Left renal cortex interstitium (tissue), 4 donors: ENCODE measurements around the gene WNT16. TPM values are rescaled to one million over a fixed set of nuclear protein-coding genes. Genes with fewer than 3 reads are reported as not detected.
"Not testable (repeated sequence)": the region's sequence is repeated elsewhere in the genome, so short reads cannot be mapped to it uniquely, and the experiment has no call there.

Experiments used
- DNase-seq, 4 donors: peaks; one replicate each; pipeline ENCODE4 v3.0.0-alpha.2; 2013; ENCODE audit warnings: low read depth in 4 of 4, low spot score in 2 of 4, missing footprints in 1 of 4
- polyA plus RNA-seq, 4 donors: library from polyadenylated mRNA; unstranded; fragments of 120-200 nt; gene quantifications; one replicate each; pipeline ENCODE4 v1.2.1, GENCODE V29; 2013; ENCODE audit not compliant: insufficient read length in 4 of 4

WNT16 gene
- polyA plus RNA-seq = under 1 TPM in 2 of 4 donors, not detected in 2; 0.05 to 0.11 TPM

GRCh38 chr7:121328508-121329190, at the start of gene WNT16:
Gene WNT16 (plus strand): TSS chr7:121329000. CDS start chr7:121329293, 293 bp downstream.
- no peak for DNase-seq

DNA sequence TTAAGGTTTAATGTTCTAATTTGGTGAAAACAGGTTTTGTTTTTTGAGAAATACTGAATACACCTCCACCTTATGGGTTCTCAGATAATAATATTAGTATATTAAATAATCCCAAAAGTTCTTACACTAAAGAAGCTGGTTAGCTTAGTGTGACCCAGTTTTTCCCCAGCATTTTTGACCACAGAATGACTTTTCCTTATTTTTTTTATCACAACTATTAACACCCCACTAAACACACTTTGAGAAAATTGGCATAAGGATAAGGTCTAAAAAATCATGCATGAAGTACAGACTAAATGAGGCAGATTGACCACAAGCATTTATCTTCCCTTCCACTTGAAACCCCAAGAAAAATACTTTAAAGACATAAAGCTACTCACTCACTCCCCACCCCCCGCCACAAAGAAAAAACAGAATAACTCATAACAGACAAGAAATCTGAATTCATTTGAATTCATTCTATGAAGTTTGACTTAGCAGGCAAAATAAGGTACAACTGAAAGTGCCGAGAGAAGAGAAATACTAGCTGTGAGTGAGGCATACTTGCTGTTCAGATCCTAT, 49.7 kb upstream of the WNT16 start:
- no peak for DNase-seq

DNA sequence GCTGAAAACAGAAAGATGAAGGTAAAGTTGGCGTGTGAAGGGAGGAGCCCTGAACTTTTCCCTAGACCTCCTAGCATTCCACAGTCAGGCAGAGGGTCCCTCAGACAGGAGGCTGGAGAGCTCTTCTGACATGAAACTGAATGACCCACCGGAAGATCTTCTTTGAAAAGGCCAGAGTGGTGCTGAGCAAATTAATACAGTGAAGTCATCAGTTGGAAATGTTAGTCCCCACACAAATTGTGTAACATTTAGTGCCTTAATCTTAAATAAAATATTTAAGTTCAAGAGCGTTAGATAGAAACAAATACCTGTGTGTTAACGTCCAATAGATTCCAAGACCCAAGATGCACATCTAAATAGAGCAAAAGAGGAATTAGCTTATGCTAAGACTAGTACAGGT, 49.0 kb upstream of the WNT16 start:
- DNase-seq = no peak

DNA sequence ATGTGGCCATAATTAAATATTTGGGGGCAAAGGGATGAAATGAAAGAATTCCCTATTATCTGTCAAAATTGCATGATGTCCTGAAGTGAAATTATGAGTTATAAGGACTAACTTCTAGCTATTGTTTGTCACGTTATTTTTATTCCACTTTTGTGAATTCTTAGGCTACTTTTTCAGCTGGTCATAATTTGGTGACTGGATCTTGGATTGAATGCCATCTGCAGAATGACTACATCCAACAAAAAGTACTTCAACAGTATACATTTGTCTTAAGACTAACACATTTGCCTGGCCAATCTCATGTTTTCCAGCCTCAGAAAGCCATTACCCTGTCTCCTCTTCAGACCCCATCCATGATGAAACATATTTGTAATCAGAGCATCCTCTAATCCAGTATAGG, 48.1 kb upstream of the WNT16 start:
- DNase-seq = no peak

DNA sequence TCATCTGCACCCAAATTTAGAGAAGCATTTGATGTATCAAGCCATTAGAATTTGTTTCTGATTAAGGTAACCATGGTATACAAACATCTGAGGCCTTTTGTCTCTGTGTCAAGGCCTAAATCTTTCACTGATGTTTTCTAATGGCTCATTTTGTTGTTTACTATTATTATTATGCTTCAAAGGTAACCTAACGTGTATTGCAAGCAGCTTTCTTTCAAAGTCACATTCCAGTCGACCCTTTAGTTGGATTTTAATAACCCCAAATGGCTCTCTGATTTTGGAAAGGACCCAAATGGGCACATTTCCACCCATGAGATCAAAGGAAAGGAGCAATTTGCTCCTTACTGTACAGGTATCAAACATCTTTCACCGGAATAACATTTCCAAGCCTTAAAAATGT, 46.7 kb upstream of the WNT16 start:
- no peak for DNase-seq

DNA sequence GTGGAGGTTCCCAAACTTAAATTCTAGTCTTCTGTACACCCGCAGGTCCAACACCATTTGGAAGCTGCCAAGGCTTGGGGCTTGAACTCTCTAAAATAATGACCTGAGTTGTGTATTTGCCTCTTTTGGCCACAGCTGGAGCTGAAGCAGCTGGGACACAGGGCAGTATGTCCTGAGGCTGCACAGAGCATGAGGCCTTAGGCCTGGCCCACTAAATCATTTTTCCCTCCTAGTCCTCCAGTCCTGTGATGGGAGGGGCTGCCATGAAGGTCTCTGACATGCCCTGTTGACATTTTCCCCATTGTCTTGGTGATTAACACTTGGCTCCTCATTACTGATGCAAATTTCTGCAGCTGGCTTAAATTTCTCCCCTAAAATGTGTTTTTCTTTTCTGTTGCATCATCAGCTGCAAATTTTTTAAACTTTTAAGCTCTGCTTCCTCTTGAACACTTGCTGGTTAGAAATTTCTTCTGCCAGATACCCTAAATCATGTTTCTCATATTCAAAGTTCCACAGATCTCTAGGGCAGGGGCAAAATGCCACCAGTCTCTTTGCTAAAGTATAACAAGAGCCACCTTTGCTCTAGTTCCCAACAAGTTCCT, 43.6 kb upstream of the WNT16 start:
- no peak for DNase-seq

GRCh38 chr7:121286186-121286585, 42.6 kb upstream of the WNT16 start:
- DNase-seq = no peak

- DNase-seq = no peak
Observed at GRCh38 chr7:121286742-121287734, 41.8 kb upstream of the WNT16 start.

GRCh38 chr7:121288894-121289293, 39.9 kb upstream of the WNT16 start:
- DNase-seq = no peak

- not testable (repeated sequence) for DNase-seq
Observed at GRCh38 chr7:121289930-121290329, 38.9 kb upstream of the WNT16 start.

- no peak for DNase-seq
Observed at GRCh38 chr7:121294448-121294992, 34.3 kb upstream of the WNT16 start.

DNA sequence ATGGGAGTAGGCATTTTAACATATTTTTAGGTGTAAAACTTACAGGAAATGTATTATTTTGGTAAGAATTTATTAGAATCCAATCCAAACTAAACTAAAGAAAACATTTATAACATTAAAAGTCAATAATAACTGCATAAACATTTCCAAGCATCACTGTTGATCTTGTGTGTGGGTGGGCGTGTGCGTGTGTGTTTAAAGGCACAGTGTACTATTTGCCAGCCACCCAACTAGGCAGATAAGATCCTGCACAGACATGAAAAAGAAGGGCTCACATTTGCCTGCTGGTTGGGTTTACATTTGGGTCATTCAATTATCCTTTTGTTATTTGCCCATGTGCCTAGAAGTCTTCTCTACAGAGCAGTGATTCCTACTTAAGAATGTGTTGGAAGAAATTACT, 31.0 kb upstream of the WNT16 start:
- no peak for DNase-seq

DNA sequence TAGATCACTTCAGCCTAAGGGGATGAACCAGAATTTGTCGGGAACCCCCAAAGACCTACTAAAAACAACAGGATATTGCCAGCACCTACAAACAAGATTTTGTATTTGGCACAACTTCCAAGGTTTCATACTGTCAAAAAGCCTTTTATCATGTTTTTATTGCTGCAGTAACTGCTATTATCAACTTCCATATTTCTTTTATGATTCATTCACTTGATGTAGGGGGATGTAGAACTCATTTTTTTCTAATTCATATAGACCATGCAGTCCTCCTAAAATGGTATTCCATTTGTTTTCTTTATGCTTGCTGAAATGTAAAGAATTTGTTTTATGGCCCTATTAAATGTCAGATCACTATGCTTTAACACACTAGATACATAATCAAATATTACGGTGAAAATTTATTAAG, 30.0 kb upstream of the WNT16 start:
- no peak for DNase-seq

GRCh38 chr7:121300685-121301420, 27.9 kb upstream of the WNT16 start:
- no peak for DNase-seq

DNA sequence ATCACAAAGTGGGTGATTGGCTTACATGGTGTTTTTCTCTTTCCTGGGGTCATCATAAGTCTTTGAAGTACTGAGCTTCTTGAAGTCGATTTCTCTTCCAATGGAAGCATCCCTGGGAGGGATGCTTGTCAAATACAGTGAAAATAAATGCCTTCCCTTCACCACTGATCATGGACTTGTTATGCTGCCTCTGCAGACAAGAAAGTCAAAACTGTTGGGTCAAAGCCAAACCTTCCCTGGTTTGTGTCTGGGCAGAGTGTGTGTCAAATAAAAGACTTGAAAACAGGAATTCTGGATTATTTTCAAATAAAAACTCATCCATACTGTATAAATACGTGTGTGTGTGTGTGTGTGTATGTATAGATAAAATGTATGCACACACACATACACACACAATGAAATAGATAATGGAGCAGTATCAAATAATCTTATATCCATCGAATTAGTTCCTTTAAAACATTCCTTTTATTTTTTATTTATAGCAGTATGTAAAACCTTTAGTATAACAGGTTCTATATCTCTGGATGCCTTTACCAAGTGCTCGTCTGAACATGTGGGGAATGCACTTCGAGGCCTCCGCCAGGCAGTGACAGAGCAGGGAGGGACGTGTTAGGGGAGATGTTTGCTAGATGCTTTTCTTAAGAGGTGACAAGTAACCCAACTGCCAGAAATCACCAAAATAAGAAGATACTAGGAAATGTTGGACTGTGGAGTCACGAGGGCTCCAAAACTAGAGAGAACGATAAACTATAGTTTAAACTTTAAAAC, 27.2 kb upstream of the WNT16 start:
- no peak for DNase-seq

DNA sequence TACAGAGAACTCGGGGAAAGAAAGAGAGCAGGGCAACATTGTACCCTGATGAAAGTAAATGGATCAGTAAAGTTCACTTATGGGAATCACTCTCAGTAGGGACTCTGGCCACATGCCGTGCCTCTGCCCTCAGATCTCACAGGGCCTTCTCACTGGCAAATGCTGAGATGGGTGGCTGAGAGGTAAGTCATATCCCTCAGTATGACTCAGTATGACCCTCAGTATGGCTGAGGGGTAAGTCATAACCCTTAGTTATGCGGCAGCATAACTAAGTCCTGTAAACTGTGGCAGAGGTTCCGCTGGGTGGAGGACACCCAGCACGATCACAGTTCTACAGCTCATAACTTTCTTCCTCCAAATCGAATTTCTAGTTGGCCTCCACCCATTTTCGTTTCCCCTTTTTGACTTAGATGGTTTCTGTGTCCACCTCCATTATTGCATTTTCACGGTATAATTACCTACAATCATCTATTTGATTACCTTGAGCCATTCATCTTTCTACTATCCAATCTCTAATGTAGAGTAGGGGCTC, 26.5 kb upstream of the WNT16 start:
- DNase-seq = no peak

DNA sequence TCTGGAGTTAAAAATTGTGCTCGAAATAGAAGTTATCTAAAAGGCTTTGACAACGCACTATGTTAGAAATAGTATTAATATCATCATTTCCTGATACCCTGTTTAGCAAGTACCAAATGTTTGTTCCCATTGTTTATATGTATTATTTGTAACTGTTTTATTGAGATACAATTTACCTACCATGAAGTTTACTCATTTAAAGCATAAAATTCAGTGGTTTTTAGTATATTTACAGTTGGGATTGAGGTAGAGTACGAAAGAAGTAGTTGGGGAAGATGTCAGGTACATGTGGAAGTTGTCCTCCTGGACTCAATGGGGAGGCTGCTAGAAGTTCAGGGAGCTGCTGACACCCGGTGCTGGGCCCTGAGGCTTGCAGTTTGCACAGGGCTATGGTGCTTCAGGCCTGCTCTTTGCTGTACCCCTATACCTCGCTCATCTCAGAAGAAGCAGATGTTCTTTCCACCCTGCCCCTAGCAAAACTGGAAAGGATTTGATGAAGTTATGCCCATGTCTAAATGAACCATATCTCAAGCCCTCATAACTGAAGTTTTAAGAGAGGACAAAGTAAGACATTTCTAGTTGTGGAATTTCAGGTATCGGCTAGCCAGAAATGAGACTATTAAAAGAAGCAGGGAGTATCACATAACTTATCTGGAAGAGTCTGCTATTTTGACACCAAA, 25.2 kb upstream of the WNT16 start:
- DNase-seq = no peak

- no peak for DNase-seq
Observed at GRCh38 chr7:121304102-121304658, 24.6 kb upstream of the WNT16 start.
